Right cardiac atrium (tissue), 5 donors: ENCODE data around the gene FASLG. TPM values are rescaled to one million over a fixed set of nuclear protein-coding genes. Genes with fewer than 3 reads are reported as not detected.
A peak's percentile ranks its signal among the peaks of the same experiment; 100 is the strongest.
"Not testable (repeated sequence)": the region's sequence is repeated elsewhere in the genome, so short reads cannot be mapped to it uniquely, and the experiment has no call there.

Experiments
- ATAC-seq, 2 donors: fragments of 200-7000 bp; cut with Tn5 transposase; one replicate each; pipeline versions ENCODE4 v1.8.0 to v1.9.1; 2020; ENCODE audit warnings: moderate library complexity in 2 of 2, mild to moderate bottlenecking in 1 of 2
- DNase-seq, 3 donors: peaks; one replicate each; pipeline ENCODE4 v3.0.0-alpha.2; 2020
- H3K27ac ChIP-seq: one replicate; pipeline ENCODE4 v1.5.1; 2013; ENCODE audit warnings: mild to moderate bottlenecking, low read length, control low read depth, moderate library complexity
- H3K27me3 ChIP-seq: one replicate; pipeline ENCODE4 v1.6.1; 2013; ENCODE audit not compliant: control insufficient read depth, insufficient read depth
- H3K4me1 ChIP-seq: one replicate; pipeline ENCODE4 v1.6.1; 2013; ENCODE audit warnings: low read length; ENCODE audit not compliant: control insufficient read depth, insufficient read depth
- H3K4me3 ChIP-seq: one replicate; pipeline ENCODE4 v1.5.1; 2013; ENCODE audit warnings: low read length, control low read depth
- H3K9me3 ChIP-seq: one replicate; pipeline ENCODE4 v1.6.1; 2013; ENCODE audit warnings: low read length; ENCODE audit not compliant: control insufficient read depth
- WGBS: extraction: QIAGEN DNeasy Blood & Tissue Kit; methylation state at CpG from one replicate; pipeline ENCODE4 v1.1.7; 2013; 5-methylcytosine and 5-hydroxymethylcytosine counted together
- intact Hi-C, 4 donors: fragments of 100-400 bp; cut with DNase I; formaldehyde crosslinking; loops; one replicate each; pipeline versions ENCODE4 v1.11.0 to v1.14.0; 2022 to 2023
- polyA plus RNA-seq: library from polyadenylated mRNA; stranded (reverse); fragments of 200-250 nt; gene quantifications from one replicate; pipeline ENCODE4 v1.2.3, GENCODE V29; 2013
- total RNA-seq, 4 donors: library from RNA; stranded (reverse); fragmentation: NEBNext Ultra II Directional; extraction: Animal tissue kit (Norgen Biotek cat#: 25700); gene quantifications; one replicate each; pipeline ENCODE4 v1.2.1, GENCODE V29; 2021
- donor health status: healthy with polysubstance abuse.
- donor health status: DM: no; HTN: yes; CAD: no.
- donor health status: DM: no; HTN: no; CAD: no.
- donor health status: DM: no; HTN: yes; CAD: no; lungs with severe emphysema.
- donor health status: DM: yes; HTN: yes; CAD: no.

FASLG gene
- total and polyA plus RNA-seq, 5 donors, result 0.07 to 0.29 (median 0.12) TPM; not detected in 2

- DNase-seq, result no peak
Measured at GRCh38 chr1:172682812-172683211, 23.9 kb downstream of the FASLG start.

GRCh38 chr1:172686143-172686542 lies 27.2 kb downstream of the FASLG start:
- no peaks in the 10 kb centered on the region for H3K4me1 ChIP-seq
- no peak overlapping the region for H3K27ac ChIP-seq
- ATAC-seq (no peak), DNase-seq (no peak)
- H3K27me3 ChIP-seq, result no peaks in the 10 kb centered on the region
- H3K9me3 ChIP-seq, result no peaks in the 10 kb centered on the region
- no peak overlapping the region for H3K4me3 ChIP-seq
- intact Hi-C loops, result no loop called here
- 90% methylated on average over 1 of the region's 1 CpG for WGBS

More at GRCh38 chr1:172682812-172683211, 23.9 kb downstream of the FASLG start:
- ATAC-seq, result no peak
- Histone ChIP-seq H3K27ac (no peak overlapping the region), H3K27me3 (no peaks in the 10 kb centered on the region), H3K9me3 (peaks cover 2% of the 10 kb centered on the region), H3K4me3 (no peak overlapping the region), H3K4me1 (no peaks in the 10 kb centered on the region)
- intact Hi-C loops, result no loop called here
- WGBS, result 59% methylated on average over 3 of the region's 3 CpGs

GRCh38 chr1:172688428-172689085 lies 29.7 kb downstream of the FASLG start:
- H3K27ac ChIP-seq, ATAC-seq, H3K9me3 ChIP-seq, DNase-seq, H3K4me1 ChIP-seq, H3K4me3 ChIP-seq, intact Hi-C loops, H3K27me3 ChIP-seq: not testable (repeated sequence)
- 89% methylated on average over 2 of the region's 2 CpGs for WGBS

- not testable (repeated sequence) for ATAC-seq
Measured at GRCh38 chr1:172690925-172691324, 32.0 kb downstream of the FASLG start.

GRCh38 chr1:172697534-172698002 lies 38.7 kb downstream of the FASLG start:
- H3K27me3 ChIP-seq, result no peaks in the 10 kb centered on the region
- no peak overlapping the region for H3K27ac ChIP-seq
- no peaks in the 10 kb centered on the region for H3K9me3 ChIP-seq
- DNase-seq (no peak), ATAC-seq (no peak)
- WGBS, result 46% methylated on average over 4 of the region's 4 CpGs
- intact Hi-C loops, result no loop called here
- no peak overlapping the region for H3K4me3 ChIP-seq
- no peaks in the 10 kb centered on the region for H3K4me1 ChIP-seq

More at GRCh38 chr1:172690925-172691324, 32.0 kb downstream of the FASLG start:
- H3K27ac ChIP-seq, H3K9me3 ChIP-seq, H3K27me3 ChIP-seq, H3K4me1 ChIP-seq, H3K4me3 ChIP-seq, DNase-seq, intact Hi-C loops: not testable (repeated sequence)
- 80% methylated on average over 1 of the region's 1 CpG for WGBS

- no peak overlapping the region for H3K27ac ChIP-seq
- WGBS, result 71% methylated on average over 2 of the region's 2 CpGs
- DNase-seq (no peak), ATAC-seq (no peak)
- H3K27me3 ChIP-seq, result no peaks in the 10 kb centered on the region
- H3K4me3 ChIP-seq, result no peak overlapping the region
- H3K4me1 ChIP-seq, result no peaks in the 10 kb centered on the region
- intact Hi-C loops, result no loop called here
- no peaks in the 10 kb centered on the region for H3K9me3 ChIP-seq
Measured at GRCh38 chr1:172698224-172698623, 39.3 kb downstream of the FASLG start.

DNA sequence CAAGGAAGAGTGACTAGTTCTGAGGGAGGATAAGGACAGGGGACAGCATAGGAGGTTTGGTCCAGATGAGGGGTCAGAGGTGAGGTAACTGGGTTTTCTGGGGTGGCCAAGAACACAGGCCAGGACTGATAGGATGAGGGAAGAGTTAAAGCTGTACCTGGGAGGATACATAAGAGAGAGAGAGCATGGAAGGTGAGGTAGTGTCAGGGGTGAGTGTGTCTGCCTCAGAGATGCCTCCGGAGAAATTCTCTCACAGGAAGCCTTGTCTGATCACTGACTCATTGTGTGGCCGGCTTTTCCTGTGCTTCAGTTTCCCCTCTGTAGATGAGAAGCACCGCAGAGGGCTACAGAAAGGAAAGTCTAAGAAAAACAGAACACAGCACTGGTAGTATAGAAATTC lies 40.2 kb downstream of the FASLG start:
- ATAC-seq, result peak; percentile 26 to 28

DNA sequence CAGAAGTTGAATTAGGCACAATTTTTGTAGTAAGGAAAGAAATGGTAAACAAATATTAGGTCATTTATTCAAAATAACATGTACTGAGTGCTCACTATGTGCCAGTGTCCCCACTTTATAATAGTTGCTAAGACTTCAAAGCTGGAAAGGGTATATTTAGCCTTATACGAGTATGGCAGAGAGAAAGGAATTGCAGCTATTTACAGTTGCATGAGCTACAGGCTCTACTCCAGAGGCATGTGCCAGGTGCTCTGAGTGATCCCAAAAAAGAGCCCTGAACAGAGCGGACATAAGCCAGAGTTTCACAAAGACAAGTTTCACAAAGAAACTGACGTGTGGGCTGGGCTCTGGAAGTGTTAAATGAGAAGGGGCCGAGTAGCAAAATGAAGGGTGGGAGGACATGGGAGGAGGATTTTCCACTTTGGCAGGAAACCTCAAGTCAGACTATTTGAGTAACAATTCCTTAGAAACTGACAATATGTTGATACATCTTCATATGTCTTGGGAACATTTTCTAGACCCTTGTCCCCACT lies 40.9 kb downstream of the FASLG start:
- Histone ChIP-seq H3K4me3 (no peak overlapping the region), H3K4me1 (no peaks in the 10 kb centered on the region), H3K9me3 (no peaks in the 10 kb centered on the region), H3K27ac (no peak overlapping the region), H3K27me3 (no peaks in the 10 kb centered on the region)
- peak; percentile 42 to 71 for ATAC-seq
- 38% methylated on average over 4 of the region's 4 CpGs for WGBS
- intact Hi-C loops, result no loop called here
- no peak for DNase-seq

More for the DNA sequence above, 40.2 kb downstream of the FASLG start:
- Histone ChIP-seq H3K27ac (no peak overlapping the region), H3K4me1 (no peaks in the 10 kb centered on the region), H3K9me3 (no peaks in the 10 kb centered on the region), H3K27me3 (no peaks in the 10 kb centered on the region), H3K4me3 (no peak overlapping the region)
- 51% methylated on average over 3 of the region's 3 CpGs for WGBS
- intact Hi-C loops, result no loop called here
- DNase-seq, result no peak

- H3K4me1 ChIP-seq, result no peaks in the 10 kb centered on the region
- intact Hi-C loops, result no loop called here
- 94% methylated on average over 3 of the region's 3 CpGs for WGBS
Measured at GRCh38 chr1:172700556-172700955, 41.7 kb downstream of the FASLG start.

DNA sequence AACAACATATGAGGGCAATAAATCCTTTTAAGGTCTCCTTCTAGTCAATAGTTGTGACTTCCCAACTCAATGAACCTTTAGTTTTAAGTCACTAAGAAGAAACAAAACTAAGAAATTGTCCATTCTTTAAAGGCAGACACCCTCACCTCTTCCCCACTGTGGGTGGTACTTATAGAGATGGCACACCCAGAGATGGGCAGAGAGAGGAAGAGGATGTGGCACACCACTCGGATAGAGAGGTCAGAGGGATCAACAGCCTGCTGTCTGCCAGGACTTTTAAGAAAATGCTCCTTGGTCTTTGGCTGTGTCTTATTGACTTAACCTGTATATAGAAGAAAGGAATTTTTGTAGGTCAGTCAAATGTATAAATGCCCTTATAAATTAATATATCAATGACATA lies 45.1 kb downstream of the FASLG start:
- no peak for DNase-seq
- WGBS, result 49% methylated on average over 1 of the region's 1 CpG

More at GRCh38 chr1:172700556-172700955, 41.7 kb downstream of the FASLG start:
- no peak for ATAC-seq
- no peak overlapping the region for H3K4me3 ChIP-seq
- no peaks in the 10 kb centered on the region for H3K9me3 ChIP-seq
- H3K27me3 ChIP-seq, result no peaks in the 10 kb centered on the region
- DNase-seq, result no peak
- H3K27ac ChIP-seq, result no peak overlapping the region

GRCh38 chr1:172704420-172705210 lies 45.7 kb downstream of the FASLG start:
- DNase-seq (no peak), ATAC-seq (no peak)
- Histone ChIP-seq H3K4me1 (no peaks in the 10 kb centered on the region), H3K4me3 (no peak overlapping the region), H3K27ac (no peak overlapping the region), H3K27me3 (no peaks in the 10 kb centered on the region), H3K9me3 (no peaks in the 10 kb centered on the region)
- WGBS, result 80% methylated on average over 2 of the region's 2 CpGs
- intact Hi-C loops, result no loop called here

More for the DNA sequence above, 45.1 kb downstream of the FASLG start:
- H3K27ac ChIP-seq, result no peak overlapping the region
- H3K27me3 ChIP-seq, result no peaks in the 10 kb centered on the region
- no peak overlapping the region for H3K4me3 ChIP-seq
- ATAC-seq, result no peak
- H3K9me3 ChIP-seq, result no peaks in the 10 kb centered on the region
- intact Hi-C loops, result no loop called here
- H3K4me1 ChIP-seq, result no peaks in the 10 kb centered on the region
